ENCODE data around the gene CSAG3.
"Not testable (repeated sequence)": the region's sequence is repeated elsewhere in the genome, so short reads cannot be mapped to it uniquely, and the experiment has no call there.

CSAG3 gene

DNA sequence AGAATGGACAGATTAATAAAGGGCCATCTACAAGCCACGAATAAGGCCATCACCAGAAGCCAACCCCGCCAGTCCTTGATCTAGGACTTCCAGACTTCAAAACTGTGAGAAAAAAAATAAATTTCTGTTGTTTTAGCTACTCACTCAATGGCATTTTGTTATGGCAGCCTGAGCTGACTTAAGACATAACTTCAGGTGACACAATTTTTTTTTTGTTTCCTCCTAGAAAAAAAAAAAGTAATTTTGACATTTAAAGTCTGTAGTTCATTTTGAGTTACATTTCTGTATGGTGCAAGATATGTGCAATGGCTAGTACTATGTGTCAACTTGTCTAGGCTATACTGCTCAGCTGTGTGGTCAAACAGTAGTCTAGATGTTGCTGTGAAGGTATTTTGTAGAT lies at the start of gene CSAG3:
CSAG3 (plus strand) TSS at position 301 of the 400 bp plus-strand sequence.
- H3K4me3 ChIP-seq (ENCODE audit: low read depth, low read length); DNase-seq (ENCODE audit: low read depth): not testable (repeated sequence)

DNA sequence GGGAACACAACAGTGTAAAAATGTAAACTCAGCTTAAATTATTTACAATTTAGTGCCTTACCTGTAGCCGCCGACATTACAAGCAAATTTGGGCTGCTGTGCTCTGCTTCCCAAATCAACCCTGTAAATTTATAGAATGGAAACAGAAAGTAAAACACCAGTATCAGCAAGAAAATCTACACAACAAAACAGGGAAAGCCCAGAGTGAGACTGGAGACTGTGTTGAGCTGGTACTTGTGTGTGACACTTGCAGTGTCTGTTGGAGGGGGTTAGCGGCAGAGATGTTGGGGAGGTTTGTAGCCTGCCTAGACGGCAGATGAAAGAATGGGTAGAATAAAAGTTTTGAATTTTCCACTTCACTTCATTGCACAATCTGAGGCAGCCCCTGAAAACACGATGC lies 45.8 kb upstream of the CSAG3 start:
- not testable (repeated sequence) for DNase-seq (ENCODE audit: low read depth); H3K4me3 ChIP-seq (ENCODE audit: low read depth, low read length)

DNA sequence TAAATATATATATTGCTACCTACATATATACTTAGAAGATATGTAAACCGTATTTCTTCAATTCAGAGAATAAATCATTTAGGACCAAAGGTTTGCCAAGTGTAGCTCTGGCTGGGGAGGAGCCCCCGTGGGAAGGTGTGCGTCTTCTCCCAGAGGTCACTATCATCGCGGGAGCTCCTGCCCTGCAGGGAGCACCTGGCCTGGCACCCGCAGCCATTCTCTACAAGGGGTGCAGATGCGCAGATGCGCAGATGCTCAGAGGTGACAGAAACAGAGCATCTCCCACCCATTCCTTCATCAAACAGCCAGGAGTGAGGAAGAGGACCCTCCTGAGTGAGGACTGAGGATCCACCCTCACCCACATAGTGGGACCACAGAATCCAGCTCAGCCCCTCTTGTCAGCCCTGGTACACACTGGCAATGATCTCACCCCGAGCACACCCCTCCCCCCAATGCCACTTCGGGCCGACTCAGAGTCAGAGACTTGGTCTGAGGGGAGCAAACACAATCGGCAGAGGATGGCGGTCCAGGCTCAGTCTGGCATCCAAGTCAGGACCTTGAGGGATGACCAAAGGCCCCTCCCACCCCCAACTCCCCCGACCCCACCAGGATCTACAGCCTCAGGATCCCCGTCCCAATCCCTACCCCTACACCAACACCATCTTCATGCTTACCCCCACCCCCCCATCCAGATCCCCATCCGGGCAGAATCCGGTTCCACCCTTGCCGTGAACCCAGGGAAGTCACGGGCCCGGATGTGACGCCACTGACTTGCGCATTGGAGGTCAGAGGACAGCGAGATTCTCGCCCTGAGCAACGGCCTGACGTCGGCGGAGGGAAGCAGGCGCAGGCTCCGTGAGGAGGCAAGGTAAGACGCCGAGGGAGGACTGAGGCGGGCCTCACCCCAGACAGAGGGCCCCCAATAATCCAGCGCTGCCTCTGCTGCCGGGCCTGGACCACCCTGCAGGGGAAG lies 44.9 kb upstream of the CSAG3 start, which contains the start of gene MAGEA2B:
MAGEA2B (plus strand) TSS at position 814 of the 973 bp plus-strand sequence. CDS start 2,479 bp downstream, outside the sequence.
- H3K4me3 ChIP-seq (ENCODE audit: low read depth, low read length); DNase-seq (ENCODE audit: low read depth): not testable (repeated sequence)

DNA sequence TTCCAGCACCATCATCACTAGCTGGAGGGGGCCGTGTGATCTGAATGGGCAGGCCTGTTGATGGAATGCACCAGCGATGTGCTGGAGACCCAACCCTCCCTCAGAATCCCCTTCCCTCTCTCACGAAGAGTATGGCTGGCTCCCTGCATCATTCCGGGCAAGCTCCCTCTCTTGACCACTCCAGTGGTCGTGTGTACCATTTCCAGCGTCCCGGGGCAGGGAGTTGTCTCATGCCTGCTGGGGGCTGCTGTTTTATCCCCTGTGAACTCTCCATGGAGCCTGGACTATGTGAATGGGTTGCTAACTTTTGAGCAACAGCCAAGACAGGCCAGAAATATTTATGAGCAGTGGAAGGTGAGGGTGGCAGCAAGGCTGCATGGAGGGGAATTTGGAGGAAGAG lies 33.6 kb upstream of the CSAG3 start:
- no peak overlapping the region for H3K4me3 ChIP-seq (ENCODE audit: low read depth, low read length)
- no peak for DNase-seq (ENCODE audit: low read depth)
- TF ChIP-seq, protein P1, sequence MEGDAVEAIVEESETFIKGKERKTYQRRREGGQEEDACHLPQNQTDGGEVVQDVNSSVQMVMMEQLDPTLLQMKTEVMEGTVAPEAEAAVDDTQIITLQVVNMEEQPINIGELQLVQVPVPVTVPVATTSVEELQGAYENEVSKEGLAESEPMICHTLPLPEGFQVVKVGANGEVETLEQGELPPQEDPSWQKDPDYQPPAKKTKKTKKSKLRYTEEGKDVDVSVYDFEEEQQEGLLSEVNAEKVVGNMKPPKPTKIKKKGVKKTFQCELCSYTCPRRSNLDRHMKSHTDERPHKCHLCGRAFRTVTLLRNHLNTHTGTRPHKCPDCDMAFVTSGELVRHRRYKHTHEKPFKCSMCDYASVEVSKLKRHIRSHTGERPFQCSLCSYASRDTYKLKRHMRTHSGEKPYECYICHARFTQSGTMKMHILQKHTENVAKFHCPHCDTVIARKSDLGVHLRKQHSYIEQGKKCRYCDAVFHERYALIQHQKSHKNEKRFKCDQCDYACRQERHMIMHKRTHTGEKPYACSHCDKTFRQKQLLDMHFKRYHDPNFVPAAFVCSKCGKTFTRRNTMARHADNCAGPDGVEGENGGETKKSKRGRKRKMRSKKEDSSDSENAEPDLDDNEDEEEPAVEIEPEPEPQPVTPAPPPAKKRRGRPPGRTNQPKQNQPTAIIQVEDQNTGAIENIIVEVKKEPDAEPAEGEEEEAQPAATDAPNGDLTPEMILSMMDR (conservative IDR thresholded peaks at IDR 0.05; ENCODE audit: low read depth, low read length), result no peak

DNA sequence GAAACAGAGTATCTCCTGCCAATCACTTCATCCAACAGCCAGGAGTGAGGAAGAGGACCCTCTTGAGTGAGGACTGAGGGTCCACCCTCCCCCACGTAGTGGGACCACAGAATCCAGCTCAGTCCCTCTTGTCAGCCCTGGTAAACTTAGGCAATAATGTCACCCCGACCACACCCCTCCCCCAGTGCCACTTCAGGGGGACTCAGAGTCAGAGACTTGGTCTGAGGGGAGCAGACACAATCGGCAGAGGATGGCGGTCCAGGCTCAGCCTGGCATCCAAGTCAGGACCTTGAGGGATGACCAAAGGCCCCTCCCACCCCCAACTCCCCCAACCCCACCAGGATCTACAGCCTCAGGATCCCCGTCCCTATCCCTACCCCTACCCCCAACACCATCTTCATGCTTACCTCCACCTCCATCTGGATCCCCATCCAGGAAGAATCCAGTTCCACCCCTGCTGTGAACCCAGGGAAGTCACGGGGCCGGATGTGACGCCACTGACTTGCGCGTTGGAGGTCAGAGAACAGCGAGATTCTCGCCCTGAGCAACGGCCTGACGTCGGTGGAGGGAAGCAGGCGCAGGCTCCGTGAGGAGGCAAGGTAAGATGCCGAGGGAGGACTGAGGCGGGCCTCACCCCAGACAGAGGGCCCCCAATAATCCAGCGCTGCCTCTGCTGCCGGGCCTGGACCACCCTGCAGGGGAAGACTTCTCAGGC lies 25.6 kb upstream of the CSAG3 start, which contains the start of the genes CSAG1 and MAGEA12:
CSAG1 (minus strand) TSS at position 461 of the 715 bp plus-strand sequence. CDS start 1,261 bp downstream, outside the sequence.
MAGEA12 (plus strand) TSS at position 497 of the 715 bp plus-strand sequence. CDS start 2,405 bp downstream, outside the sequence.
- no peak for DNase-seq (ENCODE audit: low read depth)
- TF ChIP-seq, protein P1 (conservative IDR thresholded peaks at IDR 0.05; ENCODE audit: low read depth, low read length), result no peak

DNA sequence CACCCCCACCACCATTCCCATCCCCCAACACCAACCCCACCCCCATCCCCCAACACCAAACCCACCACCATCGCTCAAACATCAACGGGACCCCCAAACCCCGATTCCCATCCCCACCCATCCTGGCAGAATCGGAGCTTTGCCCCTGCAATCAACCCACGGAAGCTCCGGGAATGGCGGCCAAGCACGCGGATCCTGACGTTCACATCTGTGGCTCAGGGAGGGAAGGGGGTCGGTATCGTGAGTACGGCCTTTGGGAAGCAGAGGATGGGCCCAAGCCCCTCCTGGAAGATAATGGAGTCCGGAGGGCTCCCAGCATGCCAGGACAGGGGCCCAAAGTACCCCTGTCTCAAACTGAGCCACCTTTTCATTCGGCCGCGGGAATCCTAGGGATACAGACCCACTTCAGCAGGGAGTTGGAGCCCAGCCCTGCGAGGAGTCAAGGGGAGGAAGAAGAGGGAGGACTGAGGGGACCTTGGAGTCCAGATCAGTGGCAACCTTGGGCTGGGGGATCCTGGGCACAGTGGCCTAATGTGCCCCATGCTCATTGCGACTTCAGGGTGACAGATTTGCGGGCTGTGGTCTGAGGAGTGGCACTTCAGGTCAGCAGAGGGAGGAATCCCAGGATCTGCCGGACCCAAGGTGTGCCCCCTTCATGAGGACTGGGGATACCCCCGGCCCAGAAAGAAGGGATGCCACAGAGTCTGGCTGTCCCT lies 24.7 kb upstream of the CSAG3 start:
- DNase-seq (ENCODE audit: low read depth); H3K4me3 ChIP-seq (ENCODE audit: low read depth, low read length): not testable (repeated sequence)

More for the DNA sequence above, 25.6 kb upstream of the CSAG3 start, which contains the start of the genes CSAG1 and MAGEA12:
- H3K4me3 ChIP-seq (ENCODE audit: low read depth, low read length), result no peak within 1 kb of the TSS

DNA sequence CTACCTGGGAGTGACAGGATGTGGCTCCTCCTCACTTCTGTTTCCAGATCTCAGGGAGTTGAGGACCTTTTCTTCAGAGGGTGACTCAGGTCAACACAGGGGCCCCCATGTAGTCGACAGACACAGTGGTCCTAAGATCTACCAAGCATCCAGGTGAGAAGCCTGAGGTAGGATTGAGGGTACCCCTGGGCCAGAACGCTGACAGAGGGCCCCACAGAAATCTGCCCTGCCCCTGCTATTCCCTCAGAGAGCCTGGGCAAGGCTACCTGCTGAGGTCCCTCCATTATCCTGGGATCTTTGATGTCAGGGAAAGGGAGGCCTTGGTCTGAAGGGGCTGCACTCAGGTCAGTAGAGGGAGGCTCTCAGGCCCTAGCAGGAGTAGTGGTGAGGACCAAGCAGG lies 23.9 kb upstream of the CSAG3 start:
- H3K4me3 ChIP-seq (ENCODE audit: low read depth, low read length), result no peak overlapping the region
- TF ChIP-seq, protein P1 (conservative IDR thresholded peaks at IDR 0.05; ENCODE audit: low read depth, low read length), result no peak
- no peak for DNase-seq (ENCODE audit: low read depth)

DNA sequence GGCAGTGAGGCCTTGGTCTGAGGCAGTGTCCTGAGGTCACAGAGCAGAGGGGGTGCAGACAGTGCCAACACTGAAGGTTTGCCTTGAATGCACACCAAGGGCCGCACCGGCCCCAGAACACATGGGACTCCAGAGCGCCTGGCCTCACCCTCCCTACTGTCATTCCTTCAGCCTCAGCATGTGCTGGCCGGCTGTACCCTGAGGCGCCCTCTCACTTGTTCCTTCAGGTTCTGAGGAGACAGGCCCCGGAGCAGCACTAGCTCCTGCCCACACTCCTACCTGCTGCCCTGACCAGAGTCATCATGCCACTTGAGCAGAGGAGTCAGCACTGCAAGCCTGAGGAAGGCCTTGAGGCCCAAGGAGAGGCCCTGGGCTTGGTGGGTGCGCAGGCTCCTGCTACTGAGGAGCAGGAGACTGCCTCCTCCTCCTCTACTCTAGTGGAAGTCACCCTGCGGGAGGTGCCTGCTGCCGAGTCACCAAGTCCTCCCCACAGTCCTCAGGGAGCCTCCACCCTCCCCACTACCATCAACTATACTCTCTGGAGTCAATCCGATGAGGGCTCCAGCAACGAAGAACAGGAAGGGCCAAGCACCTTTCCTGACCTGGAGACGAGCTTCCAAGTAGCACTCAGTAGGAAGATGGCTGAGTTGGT lies 23.0 kb upstream of the CSAG3 start:
- no peak overlapping the region for H3K4me3 ChIP-seq (ENCODE audit: low read depth, low read length)
- TF ChIP-seq, protein P1 (conservative IDR thresholded peaks at IDR 0.05; ENCODE audit: low read depth, low read length), result no peak
- DNase-seq (ENCODE audit: low read depth), result no peak

DNA sequence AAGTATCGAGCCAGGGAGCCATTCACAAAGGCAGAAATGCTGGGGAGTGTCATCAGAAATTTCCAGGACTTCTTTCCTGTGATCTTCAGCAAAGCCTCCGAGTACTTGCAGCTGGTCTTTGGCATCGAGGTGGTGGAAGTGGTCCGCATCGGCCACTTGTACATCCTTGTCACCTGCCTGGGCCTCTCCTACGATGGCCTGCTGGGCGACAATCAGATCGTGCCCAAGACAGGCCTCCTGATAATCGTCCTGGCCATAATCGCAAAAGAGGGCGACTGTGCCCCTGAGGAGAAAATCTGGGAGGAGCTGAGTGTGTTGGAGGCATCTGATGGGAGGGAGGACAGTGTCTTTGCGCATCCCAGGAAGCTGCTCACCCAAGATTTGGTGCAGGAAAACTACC lies 22.5 kb upstream of the CSAG3 start:
- DNase-seq (ENCODE audit: low read depth); H3K4me3 ChIP-seq (ENCODE audit: low read depth, low read length): not testable (repeated sequence)

Measured in choroid plexus epithelial cell (primary cell).